BE2C (cell line): Measurements from ENCODE around the gene DEPDC1B.

Experiments
- DNase-seq: peaks from one replicate; pipeline ENCODE4 v3.0.0-alpha.2; 2020
- H3K27me3 ChIP-seq: fragments of 250-450 bp; sonication (Bioruptor Pico); 2 replicates; pipeline ENCODE4 v1.5.1; 2020; ENCODE audit warnings: mild to moderate bottlenecking
- H3K36me3 ChIP-seq: fragments of 250-450 bp; sonication (Bioruptor Pico); 2 replicates; pipeline ENCODE4 v1.5.1; 2020; ENCODE audit warnings: mild to moderate bottlenecking
- H3K4me1 ChIP-seq: fragments of 250-450 bp; sonication (Bioruptor Pico); 2 replicates; pipeline ENCODE4 v1.5.1; 2020
- H3K4me3 ChIP-seq: 2 replicates; pipeline ENCODE4 v1.5.1; 2011; ENCODE audit warnings: low read depth, low read length
- H3K9me3 ChIP-seq: fragments of 250-450 bp; sonication (Bioruptor Pico); 2 replicates; pipeline ENCODE4 v1.5.1; 2020
- CTCF ChIP-seq: IDR thresholded peaks from 2 replicates; pipeline ENCODE4 v1.5.1; 2012; ENCODE audit warnings: mild to moderate bottlenecking, low read depth, low read length

Gene DEPDC1B

GRCh38 chr5:60551829-60552228, 148.1 kb downstream of the DEPDC1B start:
- Histone ChIP-seq H3K27me3 (no peaks in the 10 kb centered on the region), H3K4me1 (no peaks in the 10 kb centered on the region), H3K9me3 (no peaks in the 10 kb centered on the region), H3K36me3 (no peaks in the 10 kb centered on the region), H3K4me3 (no peak overlapping the region)
- DNase-seq: no peak
- no peak for TF ChIP-seq CTCF

GRCh38 chr5:60551250-60551649, 148.7 kb downstream of the DEPDC1B start:
- Histone ChIP-seq H3K9me3 (no peaks in the 10 kb centered on the region), H3K4me3 (no peak overlapping the region), H3K36me3 (no peaks in the 10 kb centered on the region), H3K27me3 (no peaks in the 10 kb centered on the region), H3K4me1 (no peaks in the 10 kb centered on the region)
- no peak for DNase-seq
- no peak for TF ChIP-seq CTCF

- H3K4me3 ChIP-seq: no peak overlapping the region
- no peaks in the 10 kb centered on the region for H3K4me1 ChIP-seq
- H3K9me3 ChIP-seq: no peaks in the 10 kb centered on the region
- DNase-seq: no peak
- TF ChIP-seq CTCF: no peak
- no peaks in the 10 kb centered on the region for H3K27me3 ChIP-seq
- no peaks in the 10 kb centered on the region for H3K36me3 ChIP-seq
These were observed 149.7 kb downstream of the DEPDC1B start for GRCh38 chr5:60550311-60550710.

- no peak for TF ChIP-seq CTCF
- Histone ChIP-seq H3K4me3 (no peak overlapping the region), H3K4me1 (no peaks in the 10 kb centered on the region), H3K9me3 (no peaks in the 10 kb centered on the region), H3K36me3 (no peaks in the 10 kb centered on the region), H3K27me3 (no peaks in the 10 kb centered on the region)
- no peak for DNase-seq
These were observed 150.1 kb downstream of the DEPDC1B start for GRCh38 chr5:60549841-60550240.
